Stimulated activated CD4-positive, alpha-beta T cell treated with anti-CD3 and anti-CD28 coated beads, Interleukin-15, amount 100 ng/mL, for 24 hours (primary cell): Measurements from ENCODE around the gene HCK.
"Not testable (repeated sequence)": the region's sequence is repeated elsewhere in the genome, so short reads cannot be mapped to it uniquely, and the experiment has no call there.

ENCODE experiments used
- DNase-seq: peaks from one replicate; pipeline ENCODE4 v3.0.0-alpha.2; 2020

The HCK gene

DNA sequence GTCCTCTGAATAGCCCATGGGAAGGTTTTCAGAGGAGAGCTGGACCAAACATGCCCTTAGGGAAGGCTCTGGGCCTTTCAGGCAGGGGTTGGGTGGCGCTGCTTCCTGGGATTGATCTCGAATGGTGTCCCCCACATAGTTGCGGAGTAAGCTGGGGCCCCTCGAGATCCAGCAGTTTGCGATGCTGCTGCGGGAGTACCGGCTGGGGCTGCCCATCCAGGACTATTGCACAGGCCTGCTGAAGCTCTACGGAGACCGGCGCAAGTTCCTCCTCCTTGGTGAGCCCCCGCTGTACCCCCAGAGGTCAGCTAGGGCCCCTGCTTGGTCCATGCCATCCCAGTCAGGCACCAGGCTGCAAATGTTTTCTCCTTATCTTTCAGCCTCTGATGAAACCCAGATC is 22.5 kb upstream of the HCK start:
- no peak for DNase-seq

DNA sequence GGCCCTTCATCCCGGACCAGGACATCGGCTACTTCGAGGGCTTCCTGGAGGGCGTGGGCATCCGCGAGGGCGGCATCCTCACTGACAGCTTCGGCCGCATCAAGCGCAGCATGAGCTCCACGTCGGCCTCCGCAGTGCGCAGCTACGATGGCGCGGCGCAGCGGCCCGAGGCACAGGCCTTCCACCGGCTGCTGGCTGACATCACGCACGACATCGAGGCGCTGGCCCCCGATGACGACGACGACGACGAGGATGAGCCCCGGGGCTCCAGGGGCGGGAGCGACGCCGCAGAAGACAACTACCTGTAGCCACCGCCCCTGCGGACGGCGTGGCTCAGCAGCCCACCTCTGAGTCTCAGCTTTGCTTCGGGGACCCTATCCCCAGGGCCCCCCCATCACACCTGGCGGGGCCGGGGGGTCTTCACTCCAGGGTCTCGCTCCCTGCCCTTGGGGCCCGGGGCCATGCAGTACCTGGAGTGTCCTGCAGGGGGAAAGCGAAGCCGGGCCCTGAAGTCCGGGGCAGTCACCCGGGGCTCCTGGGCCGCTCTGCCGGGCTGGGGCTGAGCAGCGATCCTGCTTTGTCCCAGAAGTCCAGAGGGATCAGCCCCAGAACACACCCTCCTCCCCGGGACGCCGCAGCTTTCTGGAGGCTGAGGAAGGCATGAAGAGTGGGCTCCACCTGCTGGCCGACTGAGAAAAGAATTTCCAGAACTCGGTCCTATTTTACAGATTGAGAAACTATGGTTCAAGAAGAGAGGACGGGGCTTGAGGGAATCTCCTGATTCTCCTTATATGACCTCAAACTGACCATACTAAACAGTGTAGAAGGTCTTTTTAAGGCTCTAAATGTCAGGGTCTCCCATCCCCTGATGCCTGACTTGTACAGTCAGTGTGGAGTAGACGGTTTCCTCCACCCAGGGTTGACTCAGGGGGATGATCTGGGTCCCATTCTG is 20.8 kb upstream of the HCK start:
- peak; percentile 68 for DNase-seq

DNA sequence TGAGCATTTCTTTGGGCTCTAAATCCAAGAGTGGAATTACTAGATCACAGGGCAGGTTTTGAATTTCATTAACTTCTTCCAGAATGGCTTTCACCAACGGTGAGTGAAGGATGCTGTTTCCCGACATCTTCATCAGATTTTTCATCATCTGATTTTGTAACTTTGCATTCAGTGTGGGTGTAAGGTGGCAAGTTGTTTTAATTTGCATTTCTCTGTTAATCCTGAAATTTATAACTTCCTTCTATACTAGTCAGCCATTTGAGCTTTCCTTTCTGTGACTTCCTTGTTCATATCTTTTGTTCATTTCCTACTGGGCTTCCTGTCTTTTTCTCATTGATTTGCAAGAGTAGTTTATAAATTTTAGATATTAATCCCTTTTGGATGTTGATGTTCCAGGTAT is 18.7 kb upstream of the HCK start:
- DNase-seq = no peak

DNA sequence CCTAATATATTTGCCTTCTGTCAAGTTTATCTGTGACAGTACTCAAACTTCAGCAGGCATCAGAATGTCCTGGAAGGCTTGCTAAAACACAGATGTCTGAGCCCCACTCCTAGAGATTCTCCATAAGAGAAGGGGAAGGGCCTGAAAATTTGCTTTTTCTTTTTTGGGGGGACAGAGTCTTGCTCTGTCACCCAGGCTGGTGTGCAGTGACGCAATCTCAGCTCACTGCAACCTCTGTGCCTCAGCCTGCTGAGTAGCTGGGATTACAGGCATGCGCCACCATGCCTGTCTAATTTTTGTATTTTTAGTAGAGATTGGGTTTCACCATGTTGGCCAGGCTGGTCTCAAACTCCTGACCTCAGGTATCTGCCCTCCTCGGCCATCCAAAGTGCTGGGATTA is 18.3 kb upstream of the HCK start:
- DNase-seq = not testable (repeated sequence)

DNA sequence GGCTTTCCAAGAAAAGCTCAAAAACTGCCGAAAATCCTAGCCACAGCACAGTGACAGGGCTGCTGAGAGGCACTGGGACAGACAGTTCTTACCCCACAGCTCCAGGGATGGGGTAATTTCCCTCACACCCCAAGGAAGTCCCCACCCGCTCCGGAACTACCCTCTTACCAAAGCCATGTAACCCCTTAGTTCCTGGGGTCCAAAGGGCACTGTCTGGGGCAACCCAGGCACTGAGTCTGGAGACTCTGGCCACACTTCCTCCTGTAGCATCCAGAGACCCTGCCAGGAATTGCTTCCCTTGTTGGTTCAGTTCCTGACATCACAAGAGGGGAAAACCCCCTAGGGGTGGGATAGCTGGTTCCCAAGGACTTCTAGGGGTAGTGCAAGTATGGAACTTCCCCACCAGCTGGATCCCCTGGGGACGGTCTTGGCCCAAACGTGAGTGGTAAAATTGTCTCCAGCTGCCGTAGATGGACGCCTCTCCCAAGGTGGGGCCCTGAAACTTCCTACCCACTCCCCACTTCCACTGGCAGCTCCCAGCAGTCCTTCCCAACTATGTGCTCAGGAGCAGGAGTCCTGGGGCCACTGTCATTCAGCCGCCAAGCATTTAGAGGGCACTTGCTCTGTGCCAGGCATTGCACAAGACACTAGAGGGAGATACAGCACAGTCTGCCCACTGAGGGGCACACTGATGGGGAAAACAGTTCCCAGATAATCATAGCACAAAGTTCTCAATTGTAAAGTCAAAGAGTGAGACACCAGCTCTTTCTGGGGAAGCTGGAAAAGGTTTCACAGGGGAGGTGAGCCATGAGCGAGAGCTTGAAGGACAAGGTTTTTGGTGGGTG is 17.2 kb upstream of the HCK start:
- no peak for DNase-seq

DNA sequence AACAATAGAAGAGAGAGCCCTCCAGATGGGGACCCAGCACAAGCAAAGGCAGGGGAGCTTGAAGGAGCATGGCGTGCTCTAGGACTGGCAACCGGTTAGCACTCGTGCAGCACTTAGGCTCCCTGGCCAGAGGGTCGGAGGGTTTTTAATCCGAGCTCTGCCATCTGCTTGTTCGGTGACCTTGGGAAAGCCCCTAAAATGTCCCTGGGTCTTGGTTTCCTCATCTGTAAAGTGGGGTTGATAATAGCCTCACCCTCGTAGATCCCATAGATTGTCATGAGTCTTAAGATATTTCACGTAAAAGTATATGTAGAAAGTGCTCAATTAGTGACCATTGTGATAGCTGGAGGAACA is 16.6 kb upstream of the HCK start:
- DNase-seq = no peak

DNA sequence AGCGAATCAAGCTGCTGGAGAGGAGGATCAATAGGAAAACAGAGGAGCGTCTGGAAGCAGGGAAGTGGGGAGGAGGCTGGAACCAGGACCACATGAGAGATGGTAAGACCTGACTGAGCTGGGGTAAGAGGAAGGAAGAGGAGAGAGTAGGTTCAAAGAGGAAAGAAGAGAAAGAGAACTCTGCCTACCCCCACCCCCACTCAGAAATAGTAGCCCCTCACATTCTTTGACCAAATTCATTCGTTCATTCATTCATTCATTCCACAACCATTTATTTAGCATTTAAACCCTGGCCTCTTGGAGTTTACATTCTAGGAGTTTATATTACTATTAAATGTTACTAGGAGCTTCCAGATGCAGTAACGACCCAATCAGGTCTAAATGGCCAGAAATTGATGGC is 15.8 kb upstream of the HCK start:
- no peak for DNase-seq

DNA sequence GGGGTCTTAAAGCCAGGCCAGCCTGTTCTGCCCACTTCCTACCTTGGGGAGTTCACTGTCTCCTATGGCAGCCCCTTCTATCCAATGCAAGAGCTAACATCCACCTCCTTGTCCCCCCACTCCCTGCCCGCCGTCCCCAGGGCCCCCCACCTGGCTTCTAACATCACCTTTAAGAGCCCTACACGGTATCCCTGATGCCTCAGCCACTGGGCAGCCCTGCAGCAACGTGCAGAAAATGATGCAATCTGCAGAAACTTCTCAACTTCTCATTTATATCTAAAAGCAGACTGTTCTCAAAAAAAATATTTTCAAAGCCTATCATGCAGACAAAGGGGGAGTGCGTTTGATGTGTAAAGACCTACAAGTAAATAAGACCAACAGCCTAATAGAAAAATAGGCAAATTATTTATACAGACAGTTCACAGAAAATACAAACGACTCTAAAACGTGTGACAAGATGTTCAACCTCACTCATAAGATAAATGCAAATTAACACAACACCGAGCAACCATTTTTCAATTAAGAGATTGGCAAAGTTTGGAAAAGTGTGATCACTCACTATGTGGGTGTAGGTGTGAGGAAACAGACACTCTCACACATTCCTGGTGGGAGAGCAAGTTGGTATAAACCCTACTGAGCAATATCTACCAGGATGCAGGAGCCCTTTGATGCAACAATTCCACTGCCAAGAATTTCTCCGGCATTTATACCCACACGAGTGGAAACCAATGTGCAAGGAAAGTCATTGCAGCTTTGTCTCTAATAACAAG is 15.1 kb upstream of the HCK start:
- no peak for DNase-seq

DNA sequence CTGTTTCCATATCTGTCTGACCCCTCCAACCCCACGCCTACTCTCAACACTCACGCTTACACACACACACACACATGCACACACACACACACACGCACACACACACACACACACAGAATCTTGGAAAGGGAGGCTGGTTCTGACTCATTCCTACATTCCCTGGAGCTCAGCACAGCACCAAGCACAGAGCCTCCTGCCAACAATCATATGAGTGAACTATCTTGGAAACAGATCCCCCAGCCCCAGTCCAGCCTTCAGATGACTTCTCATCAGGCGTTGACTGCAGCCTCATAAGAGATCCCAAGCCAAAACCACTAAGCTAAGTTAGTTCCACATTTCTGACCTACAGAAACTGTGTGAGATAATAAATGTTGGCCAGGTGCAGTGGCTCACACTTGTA is 14.1 kb upstream of the HCK start:
- DNase-seq = no peak

DNA sequence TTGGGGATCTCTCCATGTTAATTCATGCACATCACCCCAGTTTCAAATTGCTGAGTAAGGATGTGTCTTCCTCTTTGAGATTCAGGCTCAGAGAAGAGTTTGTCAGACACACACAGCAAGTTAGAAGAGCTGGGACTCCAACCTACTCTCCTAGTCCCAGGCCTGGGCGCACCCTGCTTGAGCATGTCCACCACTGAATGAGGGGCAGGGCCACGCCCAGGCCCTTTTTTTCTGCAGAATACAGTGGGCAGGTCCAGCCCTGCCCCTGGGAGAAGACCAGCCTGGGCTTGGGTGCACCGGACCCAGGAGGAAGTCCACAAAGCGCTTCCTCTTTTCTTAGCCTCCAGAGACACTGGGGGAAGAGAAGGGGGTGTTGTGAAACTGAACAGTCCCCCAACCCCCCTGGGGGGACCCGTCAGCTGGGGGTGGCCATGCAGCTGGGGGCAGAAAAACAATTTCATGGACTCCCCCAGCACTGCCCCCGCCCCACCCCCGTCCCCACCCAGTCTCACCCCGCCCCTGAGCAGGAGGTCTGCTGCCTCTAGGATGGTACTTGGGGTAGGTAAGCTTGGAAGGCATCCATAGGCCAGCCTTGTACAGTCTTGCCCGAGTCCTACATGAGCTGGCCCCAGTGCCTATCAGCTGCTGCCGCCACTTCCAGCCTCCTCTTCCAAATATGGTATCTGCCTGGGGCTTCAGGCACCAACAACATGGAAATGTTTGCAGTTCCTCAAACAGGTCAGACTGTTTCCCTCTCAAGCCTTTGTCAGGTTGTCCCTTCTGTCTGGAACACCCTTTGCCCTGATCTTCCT is 11.7 kb upstream of the HCK start:
- DNase-seq = no peak

DNA sequence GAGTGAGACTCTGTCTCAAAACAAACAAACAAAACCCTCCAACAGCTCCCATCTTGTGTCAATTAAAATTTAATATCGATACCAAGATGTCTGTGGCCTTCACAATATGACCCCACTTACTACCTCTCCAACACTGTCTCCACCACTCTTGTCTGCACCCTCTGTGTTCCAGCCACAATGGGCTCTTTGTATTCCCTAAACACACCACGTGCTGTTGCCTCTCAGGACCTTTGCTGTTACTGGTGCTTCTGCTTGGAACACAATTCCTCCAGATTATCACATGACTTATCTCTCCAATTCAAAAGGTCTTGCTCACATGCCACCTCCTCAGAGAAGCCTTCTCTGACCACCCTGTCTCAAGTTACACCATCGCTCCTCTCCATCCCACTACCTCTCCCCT is 6.0 kb upstream of the HCK start:
- no peak for DNase-seq

DNA sequence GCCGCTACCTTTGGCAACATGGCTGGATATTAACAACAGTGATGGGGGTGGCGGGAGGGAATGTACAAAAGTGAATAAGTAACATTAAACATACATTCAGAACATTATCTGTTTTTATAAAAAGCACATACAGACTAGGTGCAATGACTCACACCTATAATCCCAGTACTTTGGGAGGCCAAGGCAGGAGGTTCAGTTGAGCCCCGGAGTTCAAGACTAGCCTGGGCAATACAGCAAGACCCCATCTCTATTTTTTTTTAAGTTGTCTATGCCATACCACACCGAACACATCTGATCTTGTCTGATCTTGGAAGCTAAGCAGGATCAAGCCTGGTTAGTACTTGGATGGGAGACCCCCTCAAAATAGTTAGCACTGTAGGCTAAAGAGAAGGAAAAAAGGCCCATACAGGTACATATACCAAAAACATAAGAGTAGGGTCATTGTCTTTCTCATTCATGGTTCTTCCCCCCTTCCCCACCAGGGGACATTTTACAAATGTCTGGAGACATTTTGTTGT is 1.7 kb upstream of the HCK start:
- DNase-seq = no peak

DNA sequence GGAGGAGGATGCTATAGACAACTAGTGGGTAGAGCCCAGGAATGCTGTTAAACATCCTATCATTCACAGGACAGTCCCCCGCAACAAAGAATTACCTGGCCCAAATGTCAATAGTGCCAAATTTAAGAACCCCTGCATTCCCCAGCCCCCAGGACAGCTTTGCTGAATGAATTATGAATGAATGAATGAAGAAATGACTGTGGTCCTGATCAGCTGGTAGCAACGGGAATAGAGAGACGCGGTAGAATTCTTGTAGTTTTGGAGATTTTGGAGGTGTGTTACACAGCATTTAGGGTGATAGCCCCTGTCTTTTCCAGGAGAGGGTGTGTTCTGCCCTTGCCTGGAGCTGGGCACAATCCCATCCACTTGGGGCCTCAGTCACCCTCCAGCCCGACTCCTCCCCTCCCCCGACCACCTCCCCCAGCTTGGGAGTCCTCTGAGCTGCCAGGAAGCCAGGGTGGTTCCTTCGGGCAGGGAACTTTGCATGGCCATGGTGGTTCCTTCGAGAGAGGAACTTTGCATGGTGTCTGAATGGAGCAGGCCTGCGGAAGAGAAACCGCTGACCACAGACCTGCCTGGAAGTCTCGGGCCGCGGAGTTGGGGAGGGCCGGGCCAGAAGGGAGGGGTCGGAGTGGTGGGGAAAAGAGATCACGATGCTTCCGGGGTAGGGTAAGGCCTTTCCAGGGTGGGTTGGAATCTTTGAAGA is 1.0 kb upstream of the HCK start:
- peak; percentile 6 for DNase-seq

DNA sequence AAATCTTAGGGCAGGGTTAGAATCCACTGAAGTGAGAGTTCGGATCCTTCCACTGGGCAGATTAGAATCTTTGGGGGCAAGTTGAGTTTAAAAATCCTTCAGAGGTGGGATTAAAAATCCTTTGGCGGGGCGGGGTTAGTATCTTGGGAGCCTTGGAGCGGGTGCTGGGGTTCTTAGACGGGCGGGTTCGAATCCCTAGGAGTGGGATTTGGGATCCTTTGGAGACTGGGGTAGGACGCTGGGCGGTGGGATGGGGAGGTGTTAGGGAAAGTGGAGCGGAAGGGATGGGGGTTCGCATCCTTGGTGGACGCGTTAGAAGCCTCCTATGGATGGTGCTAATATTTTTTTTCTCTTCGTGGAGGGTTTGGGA is 337 bp upstream of the HCK start:
- DNase-seq = no peak

DNA sequence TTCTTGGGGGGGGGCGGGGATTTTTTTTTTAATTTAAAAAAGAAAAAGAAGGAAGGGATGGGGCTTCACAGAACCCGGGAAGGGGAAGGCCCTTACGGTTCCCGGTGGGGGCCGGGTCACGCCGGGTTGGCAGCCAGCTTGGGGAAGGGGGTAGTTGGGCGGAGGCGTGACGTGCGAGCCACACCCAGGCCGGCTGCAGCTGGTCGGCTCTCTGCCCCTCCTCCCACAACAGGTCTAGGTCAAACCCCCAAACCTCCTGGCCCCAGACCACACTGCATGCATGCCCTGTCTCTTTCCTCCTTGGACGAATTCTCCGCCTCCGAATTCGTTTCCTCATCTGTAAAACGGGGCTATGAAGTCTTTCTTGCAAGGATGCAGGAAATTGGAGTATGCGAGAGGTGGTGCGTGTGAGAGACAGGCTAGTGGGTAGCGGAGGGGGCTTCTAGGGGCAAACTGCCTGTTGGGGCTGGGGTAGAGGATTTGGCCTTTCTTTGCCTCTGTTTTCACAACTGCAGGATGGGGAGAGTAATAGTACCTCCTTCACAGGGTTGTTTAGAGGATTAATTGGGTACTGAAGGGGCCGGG is 828 bp downstream of the HCK start:
- DNase-seq = no peak

DNA sequence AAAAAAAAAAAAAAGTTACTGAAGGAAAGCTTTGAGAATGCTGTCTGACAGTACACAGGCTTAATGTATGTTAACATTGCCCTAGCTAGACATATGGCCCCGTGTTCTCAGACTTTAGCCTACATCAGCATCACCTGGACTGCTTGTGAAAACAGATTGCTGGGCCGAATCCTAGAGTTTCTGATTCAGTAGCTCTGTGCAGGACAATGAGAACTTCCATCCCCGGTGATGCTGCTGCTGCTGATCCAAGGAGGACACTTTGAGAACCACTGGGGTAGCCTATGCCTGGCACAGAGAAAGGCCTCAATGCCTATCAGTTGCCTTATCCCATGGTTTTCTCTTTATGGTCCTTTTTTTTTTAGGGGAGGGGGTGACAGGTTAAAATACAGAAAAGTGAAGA is 1.6 kb downstream of the HCK start:
- DNase-seq = no peak

DNA sequence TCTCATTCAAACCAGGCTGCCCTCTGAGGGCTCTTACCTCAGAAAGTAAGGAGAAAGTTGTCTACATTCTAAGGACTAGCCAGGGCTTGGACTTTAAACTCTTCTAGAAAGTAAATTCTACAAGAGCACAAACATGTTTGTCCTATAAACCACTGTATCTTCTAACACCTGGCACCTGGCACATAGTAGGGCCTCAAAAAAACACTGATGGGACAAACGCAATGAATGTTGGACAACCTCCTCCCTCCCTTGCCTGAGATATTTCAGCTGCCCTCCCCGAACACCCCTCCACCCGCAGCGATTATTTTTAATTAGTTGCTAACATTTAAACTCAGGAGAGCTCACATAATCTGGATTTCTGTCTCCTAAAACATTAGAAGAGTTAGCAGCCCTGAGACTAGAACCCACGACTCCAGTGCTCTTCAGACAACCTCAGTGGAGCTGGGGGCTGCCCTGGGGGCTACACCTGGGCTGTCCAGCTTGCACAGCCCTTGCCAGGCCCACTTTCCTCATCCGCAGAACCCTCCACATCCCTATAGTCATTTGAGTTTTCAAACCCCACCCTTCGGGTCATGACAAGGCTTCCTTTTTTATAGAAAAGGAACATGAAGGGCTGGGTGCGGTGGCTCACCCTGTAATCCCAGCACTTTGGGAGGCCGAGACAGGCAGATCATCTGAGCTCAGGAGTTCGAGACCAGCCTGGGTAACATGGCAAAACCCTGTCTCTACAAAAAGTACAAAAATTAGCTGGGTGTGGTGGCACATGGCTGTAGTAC is 4.9 kb downstream of the HCK start:
- no peak for DNase-seq

DNA sequence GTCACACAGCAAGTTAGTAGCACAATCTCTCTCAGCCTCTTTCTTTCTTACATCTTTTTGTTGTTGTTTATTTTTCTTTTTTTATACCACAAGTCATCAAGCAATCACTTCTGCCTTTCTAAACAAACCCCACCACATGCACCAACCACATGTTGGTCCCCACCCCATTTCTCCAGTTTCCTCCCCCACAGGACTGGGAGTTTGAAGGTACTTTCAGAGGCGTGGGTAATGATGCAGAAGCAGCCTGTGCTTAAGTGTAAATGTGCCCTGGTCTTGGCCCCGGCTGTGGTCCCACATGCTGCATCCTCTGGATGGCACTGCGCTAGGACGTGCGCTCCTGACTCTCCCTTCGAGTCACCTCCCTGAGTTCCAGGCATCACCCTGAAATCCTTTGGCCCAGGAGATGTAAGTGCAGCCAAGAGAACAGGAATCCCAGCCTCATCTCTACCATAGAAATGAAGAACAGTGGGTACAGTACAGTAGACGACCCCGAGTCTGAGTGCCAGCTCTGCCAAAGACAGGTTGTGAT is 5.7 kb downstream of the HCK start:
- DNase-seq = no peak

DNA sequence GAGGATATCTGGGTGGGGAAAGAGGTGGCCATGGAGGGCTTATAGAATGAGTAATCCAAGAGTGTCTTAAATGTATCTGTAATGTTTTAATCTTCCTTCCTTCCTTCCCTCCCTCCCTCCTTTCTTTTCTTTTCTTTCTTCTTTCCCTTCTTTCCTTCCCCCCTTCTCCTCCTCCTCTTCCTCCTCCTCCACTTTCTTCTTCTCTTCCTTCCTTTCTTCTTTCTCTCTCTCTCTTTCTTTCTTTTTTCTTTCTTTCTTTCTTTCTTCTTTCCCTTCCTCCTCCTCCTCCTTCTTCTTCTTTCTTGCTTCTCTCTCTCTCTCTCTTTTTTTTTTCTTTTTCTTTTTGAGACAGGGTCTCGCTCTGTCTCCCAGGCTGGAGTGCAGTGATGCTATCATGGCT is 7.1 kb downstream of the HCK start:
- DNase-seq = no peak

DNA sequence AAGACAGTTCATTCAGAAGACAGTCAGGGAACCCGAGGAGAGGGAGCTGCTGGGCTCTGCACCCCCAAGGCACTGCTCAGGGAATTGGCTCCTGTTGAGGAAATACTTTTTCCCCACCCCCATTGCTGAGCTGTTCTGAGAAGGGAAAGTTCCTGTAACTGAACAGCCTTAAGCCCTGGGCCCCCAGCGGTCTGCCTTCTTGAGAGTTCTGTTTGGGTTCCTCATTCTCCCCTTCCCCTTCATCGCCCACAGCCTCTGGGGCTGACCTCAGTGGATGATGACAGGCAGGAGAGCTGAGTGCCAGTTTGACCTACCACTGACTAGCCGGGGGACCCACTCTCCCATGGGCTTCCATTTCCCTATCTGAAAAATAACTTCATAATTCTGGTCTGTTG is 10.7 kb downstream of the HCK start:
- peak; percentile 9 for DNase-seq
